K562 (cell line): Measurements from ENCODE around the gene MRPL55.

Experiments
- CC2D1A ChIP-seq: fragments of 450-650 bp; IDR thresholded peaks from 2 replicates; pipeline ENCODE4 v1.6.1; 2017; ENCODE audit warnings: mild to moderate bottlenecking
- CTCF ChIP-seq, 3 experiments: IDR thresholded peaks in 2 of 3; conservative IDR thresholded peaks in 1 of 3; 2 replicates each; pipeline ENCODE4 v1.5.1; 2011 to 2012; ENCODE audit warnings: low read length in 3 of 3, mild to moderate bottlenecking in 3 of 3, control low read depth in 2 of 3, improper control_type of control experiment in 1 of 3, inconsistent platforms in 1 of 3, low read depth in 1 of 3, mixed read lengths in 1 of 3, moderate library complexity in 1 of 3; ENCODE audit not compliant: insufficient read depth in 2 of 3
- EP300 ChIP-seq: IDR thresholded peaks from 2 replicates; pipeline ENCODE4 v1.6.1; 2012; ENCODE audit warnings: low read length, improper control_type of control experiment
- MCM3 ChIP-seq: fragments of 450-650 bp; IDR thresholded peaks from 2 replicates; pipeline ENCODE4 v1.6.1; 2016

GRCh38 chr1:228064741-228065542, 44.2 kb downstream of the MRPL55 start:
- no peak for TF ChIP-seq MCM3
- no peak for TF ChIP-seq CTCF (IDR thresholded peaks at IDR 0.05 in 2 of 3, conservative IDR thresholded peaks at IDR 0.05 in 1 of 3; ENCODE audit: insufficient read depth in 2 of 3, low read depth in 1 of 3, low read length in 3 of 3)
- no peak for TF ChIP-seq EP300
- no peak for TF ChIP-seq CC2D1A
